ENCODE data around the gene CCDC86. TPM values are rescaled to one million over a fixed set of nuclear protein-coding genes. Genes with fewer than 3 reads are reported as not detected.

CCDC86 gene
- total and polyA plus RNA-seq, 9 of the 15 experiments (the other 6 are each of a cell fraction or from before 2014, with no cell fraction given): 4.6 to 102 (median 25.2) TPM

GRCh38 chr11:60899046-60899936 lies 57.4 kb downstream of the CCDC86 start (continued):
- peak; percentile 74; the same call in 1 of the 2 replicates for TF ChIP-seq REST (IDR thresholded peaks at IDR 0.05; ENCODE audit: borderline replicate concordance)
- no peak for TF ChIP-seq REST (CRISPR knock-in tag; IDR thresholded peaks at IDR 0.05; ENCODE audit: low read depth)
- TF ChIP-seq RBM39 (optimal IDR thresholded peaks at IDR 0.05; ENCODE audit: low read depth, low read length): peak; percentile 77
- no peak for TF ChIP-seq ZNF764 (CRISPR knock-in tag; IDR thresholded peaks at IDR 0.05; ENCODE audit: low read depth)
- no peak for TF ChIP-seq MTA2 (IDR thresholded peaks at IDR 0.05; ENCODE audit: low read depth)
- TF ChIP-seq GTF2A2 (tag; IDR thresholded peaks at IDR 0.05): no peak
- TF ChIP-seq HMG20A (CRISPR knock-in tag; conservative IDR thresholded peaks at IDR 0.05): no peak
- TF ChIP-seq CREM (IDR thresholded peaks at IDR 0.05; ENCODE audit: low read depth): 0 out of 2 replicates have a peak, but pooled peaks have one; percentile 26
- peak; percentile 82 for TF ChIP-seq MAFG (tag; conservative IDR thresholded peaks at IDR 0.05)
- peak; percentile 87 for TF ChIP-seq C11orf30 (IDR thresholded peaks at IDR 0.05; ENCODE audit: low read depth)
- peak; percentile 39; the same call in 1 of the 2 replicates for TF ChIP-seq RBFOX2 (IDR thresholded peaks at IDR 0.05; ENCODE audit: low read depth, low read length)
- peak; percentile 71 to 83 for TF ChIP-seq RAD21 (CRISPR knock-in tag; conservative IDR thresholded peaks at IDR 0.05 in 1 of 2, IDR thresholded peaks at IDR 0.05 in 1 of 2)
- TF ChIP-seq ARID1B (IDR thresholded peaks at IDR 0.05): no peak
- TF ChIP-seq MAFK (IDR thresholded peaks at IDR 0.05; ENCODE audit: low read length): peak; percentile 69
- peak; percentile 69 for TF ChIP-seq SMC3 (conservative IDR thresholded peaks at IDR 0.05; ENCODE audit: insufficient read depth, low read depth, low read length)
- TF ChIP-seq CREBBP (IDR thresholded peaks at IDR 0.05; ENCODE audit: low read depth, low read length): no peak
- TF ChIP-seq ELF1 (tag; IDR thresholded peaks at IDR 0.05): no peak
- peak; percentile 15; the same call in 1 of the 2 replicates for TF ChIP-seq JUND (IDR thresholded peaks at IDR 0.05; ENCODE audit: borderline replicate concordance, low read depth, low read length)
- no peak for TF ChIP-seq JUND (tag; IDR thresholded peaks at IDR 0.05; ENCODE audit: borderline replicate concordance, low read depth, low read length)
- 0 out of 2 replicates have a peak, but pooled peaks have one; percentile 66 for TF ChIP-seq XRCC5 (IDR thresholded peaks at IDR 0.05; ENCODE audit: low read depth, low read length)
- peak; percentile 69 for TF ChIP-seq MAFF (IDR thresholded peaks at IDR 0.05; ENCODE audit: low read length)
- peak; percentile 97 for TF ChIP-seq NFE2 (IDR thresholded peaks at IDR 0.05; ENCODE audit: low read depth)
- TF ChIP-seq ZNF316 (IDR thresholded peaks at IDR 0.05): peak; percentile 78
